HepG2 (cell line): Measurements from ENCODE around the gene NWD2. TPM values are rescaled to one million over a fixed set of nuclear protein-coding genes. Genes with fewer than 3 reads are reported as not detected.

ENCODE experiments used
- ATAC-seq: fragments of 200-7000 bp; cut with Tn5 transposase; 3 replicates; pipeline ENCODE4 v1.9.1; 2020; ENCODE audit warnings: mild to moderate bottlenecking, moderate library complexity
- BruUV-seq: library from RNA; stranded (reverse); fragments of 400-500 nt; replicated peaks from 2 replicates; lab custom pipeline; 2021; lab: Mats Ljungman, UMichigan
- CTCF ChIA-PET: fragments of 300-600 bp; formaldehyde crosslinking; extraction: SDS; loops from one replicate; lab custom pipeline; 2021; ENCODE audit warnings: low total read pairs, inconsistent platforms, low intra/inter-chr PET ratio; lab: Yijun Ruan, JAX
- POLR2A ChIA-PET: fragments of 350-600 bp; sonication (Branson Sonifier 250); formaldehyde crosslinking; loops from one replicate; lab custom pipeline; 2020; ENCODE audit warnings: antibody characterized with exemption, inconsistent platforms; lab: Yijun Ruan, JAX
- DNase-seq: peaks from one replicate; pipeline ENCODE4 v3.0.0-alpha.2; 2015; ENCODE audit warnings: low spot score
- FAIRE-seq: peaks from 3 replicates; lab custom pipeline; 2011; peaks lifted over from hg19 to GRCh38; lab: Jason Lieb, UNC
- H2AFZ ChIP-seq: one replicate; pipeline ENCODE4 v1.6.1; 2011; ENCODE audit warnings: low read length, inconsistent platforms
- H3K27ac ChIP-seq: fragments of 300-600 bp; 3 replicates; pipeline ENCODE4 v1.8.0; 2011; ENCODE audit warnings: mixed run types, mild to moderate bottlenecking, mixed read lengths, low read length, inconsistent platforms; ENCODE audit not compliant: insufficient read depth; ENCODE audit errors: extremely low read length
- H3K27me3 ChIP-seq, 2 experiments: fragments of 200-600 bp in 1 of 2; 2 replicates in 1 of 2; 3 replicates in 1 of 2; pipeline versions ENCODE4 v1.6.0 to v1.8.0; 2011; ENCODE audit warnings: low read length in 2 of 2, mild to moderate bottlenecking in 2 of 2, moderate library complexity in 2 of 2, inconsistent platforms in 1 of 2; ENCODE audit not compliant: insufficient read depth in 2 of 2, control insufficient read depth in 1 of 2
- H3K36me3 ChIP-seq, 2 experiments: fragments of 200-600 bp in 1 of 2; replicated peaks in 1 of 2; 2 replicates in 1 of 2; 3 replicates in 1 of 2; pipeline versions ENCODE4 v1.5.1 to v1.8.0; 2011; ENCODE audit warnings: low read length in 2 of 2, inconsistent platforms in 1 of 2; ENCODE audit not compliant: insufficient read depth in 2 of 2, control insufficient read depth in 1 of 2
- H3K4me1 ChIP-seq: 2 replicates; pipeline ENCODE4 v1.5.1; 2012; ENCODE audit warnings: low read length, inconsistent platforms; ENCODE audit not compliant: insufficient read depth
- H3K4me2 ChIP-seq: 2 replicates; pipeline ENCODE4 v1.6.0; 2011; ENCODE audit warnings: low read depth, low read length, inconsistent platforms
- H3K4me3 ChIP-seq, 3 experiments: fragments of 200-600 bp in 1 of 3; sonication (generic), shearing (Covaris generic) in 1 of 3; replicated peaks in 1 of 3; 2 replicates each; pipeline ENCODE4 v1.5.1; 2011 to 2016; ENCODE audit warnings: low read length in 3 of 3, inconsistent platforms in 2 of 3, low read depth in 2 of 3, mild to moderate bottlenecking in 2 of 3, control low read depth in 1 of 3, mixed read lengths in 1 of 3; ENCODE audit not compliant: insufficient read depth in 1 of 3
- H3K79me2 ChIP-seq: one replicate; pipeline ENCODE4 v1.6.1; 2011; ENCODE audit warnings: low read length, inconsistent platforms; ENCODE audit not compliant: insufficient read depth
- H3K9ac ChIP-seq: 2 replicates; pipeline ENCODE4 v1.6.0; 2011; ENCODE audit warnings: mild to moderate bottlenecking, low read depth, low read length, inconsistent platforms; ENCODE audit not compliant: insufficient read depth
- H3K9me3 ChIP-seq: 2 replicates; pipeline ENCODE4 v1.5.1; 2012; ENCODE audit warnings: mild to moderate bottlenecking, low read length
- H4K20me1 ChIP-seq: 2 replicates; pipeline ENCODE4 v1.6.0; 2011; ENCODE audit warnings: inconsistent platforms, mild to moderate bottlenecking, low read length, moderate library complexity; ENCODE audit not compliant: insufficient read depth
- ELF1 ChIP-seq: sonication (generic); formaldehyde crosslinking; IDR thresholded peaks from 2 replicates; pipeline ENCODE4 v1.4.0; 2020; ENCODE audit warnings: missing genetic modification reagents
- ELF4 ChIP-seq: sonication (generic); formaldehyde crosslinking; IDR thresholded peaks from 2 replicates; pipeline ENCODE4 v1.5.0; 2020; ENCODE audit warnings: missing genetic modification reagents, mild to moderate bottlenecking, moderate library complexity, borderline replicate concordance
- HNRNPUL1 ChIP-seq: fragments of 200-400 bp; formaldehyde crosslinking; IDR thresholded peaks from 2 replicates; pipeline ENCODE4 v1.6.1; 2017; ENCODE audit warnings: low read depth, mild to moderate bottlenecking, low read length, moderate library complexity
- LCORL ChIP-seq, 2 experiments: fragments of 450-650 bp in 1 of 2; sonication (generic) in 1 of 2; formaldehyde crosslinking in 1 of 2; IDR thresholded peaks; 2 replicates each; pipeline versions ENCODE4 v1.5.0 to v1.6.1; 2017 to 2020; ENCODE audit warnings: antibody characterized with exemption in 1 of 2, missing genetic modification reagents in 1 of 2
- MYPOP ChIP-seq: sonication (generic); formaldehyde crosslinking; IDR thresholded peaks from 2 replicates; pipeline ENCODE4 v1.8.1; 2023; ENCODE audit warnings: mild to moderate bottlenecking, moderate library complexity, missing genetic modification reagents
- SCMH1 ChIP-seq: sonication (generic); formaldehyde crosslinking; IDR thresholded peaks from 2 replicates; pipeline ENCODE4 v1.9.0; 2021; ENCODE audit warnings: missing genetic modification reagents, mild to moderate bottlenecking, borderline replicate concordance
- SETDB1 ChIP-seq: sonication (generic); formaldehyde crosslinking; IDR thresholded peaks from 2 replicates; pipeline ENCODE4 v1.5.1; 2020; ENCODE audit warnings: missing genetic modification reagents, mild to moderate bottlenecking, borderline replicate concordance
- SMAD9 ChIP-seq: sonication (generic); formaldehyde crosslinking; IDR thresholded peaks from 2 replicates; pipeline ENCODE4 v1.5.1; 2020; ENCODE audit warnings: mild to moderate bottlenecking, missing genetic modification reagents
- SNAPC2 ChIP-seq: sonication (generic); formaldehyde crosslinking; IDR thresholded peaks from 2 replicates; pipeline ENCODE4 v1.8.1; 2022; ENCODE audit warnings: mild to moderate bottlenecking, missing genetic modification reagents
- TMF1 ChIP-seq: sonication (generic); formaldehyde crosslinking; IDR thresholded peaks from 2 replicates; pipeline ENCODE4 v1.8.1; 2022; ENCODE audit warnings: low read depth, missing genetic modification reagents
- TOPORS ChIP-seq: sonication (generic); formaldehyde crosslinking; IDR thresholded peaks from 2 replicates; pipeline ENCODE4 v1.8.0; 2023; ENCODE audit warnings: mild to moderate bottlenecking, missing genetic modification reagents
- ZFP36 ChIP-seq: fragments of 150-350 bp; IDR thresholded peaks from 2 replicates; pipeline ENCODE4 v1.6.1; 2018; ENCODE audit warnings: borderline replicate concordance, low read length, low read depth; ENCODE audit not compliant: partially characterized antibody
- ZMAT3 ChIP-seq: sonication (generic); formaldehyde crosslinking; conservative IDR thresholded peaks from 2 replicates; pipeline ENCODE4 v1.7.0; 2021; ENCODE audit warnings: missing genetic modification reagents
- ZNF609 ChIP-seq: sonication (generic); formaldehyde crosslinking; IDR thresholded peaks from 2 replicates; pipeline ENCODE4 v1.4.0; 2020; ENCODE audit warnings: mild to moderate bottlenecking, missing genetic modification reagents, borderline replicate concordance
- ZNF644 ChIP-seq: IDR thresholded peaks from 2 replicates; pipeline ENCODE4 v1.6.1; 2016; ENCODE audit warnings: low read depth
- ZNF7 ChIP-seq: IDR thresholded peaks from 2 replicates; pipeline ENCODE4 v1.6.1; 2016; ENCODE audit warnings: missing biosample characterization, missing genetic modification reagents
- ZSCAN5A ChIP-seq: sonication (generic); formaldehyde crosslinking; IDR thresholded peaks from 2 replicates; pipeline ENCODE4 v1.8.0; 2022; ENCODE audit warnings: mild to moderate bottlenecking, missing genetic modification reagents, borderline replicate concordance
- WGBS: methylation state at CpG from one replicate; pipeline ENCODE4 v1.1.6; 2017; ENCODE audit warnings: low lambda C conversion rate; 5-methylcytosine and 5-hydroxymethylcytosine counted together
- in situ Hi-C: cut with HindIII; loops from 2 replicates; pipeline ENCODE4 v1.10.0; 2017; ENCODE audit warnings: low pct_unique_long_range_greater_than_20kb; ENCODE audit not compliant: extremely low pct_ligation_motif_present
- intact Hi-C: fragments of 100-400 bp; cut with micrococcal nuclease; formaldehyde crosslinking; loops from one replicate; pipeline ENCODE4 v1.10.0; 2022; ENCODE audit not compliant: unreplicated experiment
- polyA plus RNA-seq, 8 experiments: library from polyadenylated mRNA; depleted of rRNA in 3 of 8; stranded (reverse) in 7 of 8; unstranded in 1 of 8; fragments of >200 nt; fragmentation: Illumina TruSeq in 4 of 8; extraction: Trizol in 4 of 8; gene quantifications; 2 replicates each; pipeline versions ENCODE4 v1.2.1 to v1.2.3, GENCODE V29; 2011 to 2016; ENCODE audit warnings: low read depth in 4 of 8, missing spikeins in 1 of 8, mixed read lengths in 1 of 8; ENCODE audit not compliant: insufficient read depth in 1 of 8
- total RNA-seq, 5 experiments: library from RNA; depleted of rRNA; stranded (reverse); fragments of >200 nt; fragmentation: Illumina TruSeq; extraction: Trizol; gene quantifications; 2 replicates each; pipeline ENCODE4 v1.2.3, GENCODE V29; 2016; ENCODE audit warnings: low read depth in 1 of 5

Gene NWD2
- total and polyA plus RNA-seq, 2 of the 13 experiments (the other 11 are each of a cell fraction or from before 2014, with no cell fraction given) = not detected

GRCh38 chr4:37465845-37466244 lies 221.3 kb downstream of the NWD2 start (continued):
- TF ChIP-seq SETDB1 (CRISPR knock-in tag) (no peak), ELF4 (CRISPR knock-in tag) (no peak), SMAD9 (CRISPR knock-in tag) (no peak), TMF1 (CRISPR knock-in tag) (no peak), ZSCAN5A (CRISPR knock-in tag) (no peak), ZMAT3 (no peak)

DNA sequence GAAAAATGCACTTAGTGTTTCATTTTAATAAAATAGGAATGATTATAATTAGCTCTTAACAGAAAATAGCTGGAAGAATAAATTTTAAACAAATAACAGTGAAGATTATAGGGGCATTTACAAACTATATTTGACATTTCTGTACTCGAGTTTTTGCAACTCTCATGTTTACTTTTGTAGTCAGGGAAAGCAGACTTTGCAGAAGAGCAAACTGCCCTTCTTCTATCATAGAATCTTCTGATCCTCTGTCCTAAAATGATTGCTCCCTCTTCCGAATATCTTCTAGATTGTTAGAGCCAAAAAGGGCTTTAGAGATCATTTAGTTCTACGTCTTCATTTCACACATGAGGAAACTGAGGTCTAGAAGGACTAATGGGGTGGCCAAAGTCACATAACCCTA lies 222.7 kb downstream of the NWD2 start:
- 6% methylated on average over 3 of the region's 3 CpGs for WGBS
- FAIRE-seq (no peak), DNase-seq (no peak), ATAC-seq (no peak)
- ChIA-PET POLR2A (no interaction called here), CTCF (no interaction called here)
- in situ Hi-C loops (no loop called here), intact Hi-C loops (no loop called here)
- Histone ChIP-seq H2AFZ (no peak overlapping the region), H3K4me3 (no peak overlapping the region), H3K9ac (no peak overlapping the region), H3K4me1 (no peaks in the 10 kb centered on the region), H3K27me3 (no peaks in the 10 kb centered on the region), H3K79me2 (no peaks in the 10 kb centered on the region), H3K36me3 (no peaks in the 10 kb centered on the region), H3K4me2 (no peak overlapping the region), H3K9me3 (no peaks in the 10 kb centered on the region), H4K20me1 (no peaks in the 10 kb centered on the region), H3K27ac (no peak overlapping the region)
- no TSS peak for BruUV-seq
- TF ChIP-seq HNRNPUL1 = no peak
- no peak for TF ChIP-seq ELF1 (CRISPR knock-in tag)
- no peak for TF ChIP-seq LCORL (IDR thresholded peaks at IDR 0.05)
- TF ChIP-seq LCORL (CRISPR knock-in tag; IDR thresholded peaks at IDR 0.05) = no peak
- TF ChIP-seq MYPOP = no peak
- TF ChIP-seq ZNF7 (CRISPR knock-in tag) = no peak
- TF ChIP-seq SCMH1 (CRISPR knock-in tag) = no peak
- no peak for TF ChIP-seq ZNF609 (CRISPR knock-in tag)
- TF ChIP-seq ZNF644 (CRISPR knock-in tag) = no peak
- TF ChIP-seq SNAPC2 (CRISPR knock-in tag) = no peak
- no peak for TF ChIP-seq ZFP36
- TF ChIP-seq TOPORS (CRISPR knock-in tag) = no peak
